Karpas-422 (cell line): ENCODE data around the gene CDK6. TPM values are rescaled to one million over a fixed set of nuclear protein-coding genes. Genes with fewer than 3 reads are reported as not detected.

Experiments used
- DNase-seq: peaks from one replicate; pipeline ENCODE4 v3.0.0-alpha.2; 2015
- H2AFZ ChIP-seq: fragments of 200-600 bp; sonication (generic); 2 replicates; pipeline ENCODE4 v1.6.1; 2014; ENCODE audit warnings: antibody characterized with exemption, low read length, mixed read lengths
- H3K27ac ChIP-seq: fragments of 200-600 bp; sonication (generic); 2 replicates; pipeline ENCODE4 v1.5.1; 2014; ENCODE audit warnings: mild to moderate bottlenecking, low read length, moderate library complexity
- H3K27me3 ChIP-seq: fragments of 200-600 bp; sonication (generic); 2 replicates; pipeline ENCODE4 v1.6.1; 2014; ENCODE audit warnings: low read length, mixed read lengths
- H3K36me3 ChIP-seq: fragments of 200-600 bp; sonication (generic); 2 replicates; pipeline ENCODE4 v1.6.1; 2014; ENCODE audit warnings: low read length, mixed read lengths; ENCODE audit not compliant: insufficient read depth
- H3K4me1 ChIP-seq: fragments of 200-600 bp; sonication (generic); 2 replicates; pipeline ENCODE4 v1.6.1; 2014; ENCODE audit warnings: mild to moderate bottlenecking, low read length, mixed read lengths
- H3K4me2 ChIP-seq: fragments of 200-600 bp; sonication (generic); 2 replicates; pipeline ENCODE4 v1.6.1; 2014; ENCODE audit warnings: low read length, low read depth, mild to moderate bottlenecking; ENCODE audit not compliant: poor library complexity, severe bottlenecking
- H3K4me3 ChIP-seq: fragments of 200-600 bp; sonication (generic); 2 replicates; pipeline ENCODE4 v1.5.1; 2014; ENCODE audit warnings: mild to moderate bottlenecking, antibody characterized with exemption, low read length, mixed read lengths
- H3K79me2 ChIP-seq: fragments of 200-600 bp; sonication (generic); 2 replicates; pipeline ENCODE4 v1.6.1; 2014; ENCODE audit warnings: mild to moderate bottlenecking, low read length, mixed read lengths
- H3K9ac ChIP-seq: fragments of 200-600 bp; sonication (generic); 2 replicates; pipeline ENCODE4 v1.6.0; 2014; ENCODE audit warnings: low read length
- H3K9me2 ChIP-seq: fragments of 200-600 bp; sonication (generic), shearing (Covaris generic); replicated peaks from 2 replicates; pipeline ENCODE4 v1.6.0; 2014; ENCODE audit warnings: mild to moderate bottlenecking, low read length, moderate library complexity; ENCODE audit not compliant: insufficient read depth
- H3K9me3 ChIP-seq: fragments of 300-700, 200-600 bp; sonication (generic); 2 replicates; pipeline ENCODE4 v1.6.1; 2014; ENCODE audit warnings: low read length, mixed read lengths
- H4K20me1 ChIP-seq: fragments of 200-600 bp; sonication (generic); 2 replicates; pipeline ENCODE4 v1.6.1; 2014; ENCODE audit warnings: mild to moderate bottlenecking, antibody characterized with exemption, low read length, low read depth; ENCODE audit not compliant: insufficient read depth
- total RNA-seq: library from RNA; depleted of rRNA; stranded (reverse); fragments of >200 nt; shearing (Covaris generic); gene quantifications from 2 replicates; pipeline ENCODE4 v1.2.3, GENCODE V29; 2014; ENCODE audit warnings: low replicate concordance

Gene CDK6
- total RNA-seq, 1 experiment from 2014 or later = 65.1 TPM

DNA sequence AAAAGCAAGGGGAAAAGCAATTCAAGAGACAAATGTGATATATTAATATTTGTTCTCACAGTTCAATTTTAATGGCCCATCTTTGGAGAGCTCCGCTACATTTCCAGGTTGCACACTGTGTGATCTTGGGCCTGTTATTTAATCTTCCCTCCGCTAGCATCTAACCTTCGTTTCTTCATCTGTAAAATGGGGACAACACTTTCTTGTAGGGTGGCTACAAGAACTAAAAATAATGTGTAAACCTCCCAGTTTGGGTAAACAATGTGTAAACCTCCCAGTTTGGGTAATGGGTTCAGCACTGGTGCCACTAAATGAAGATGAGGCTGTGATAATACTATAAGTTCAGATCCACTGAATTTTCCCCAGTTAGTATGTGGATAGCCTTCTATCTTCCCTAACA, 99.5 kb downstream of the CDK6 start:
- Histone ChIP-seq H4K20me1 (no peaks in the 10 kb centered on the region), H3K4me1 (peaks cover 13% of the 10 kb centered on the region), H3K36me3 (no peaks in the 10 kb centered on the region), H3K27ac (no peak overlapping the region), H3K4me3 (no peak overlapping the region), H3K79me2 (peaks cover 90% of the 10 kb centered on the region), H3K4me2 (no peak overlapping the region), H3K9me2 (no peaks in the 10 kb centered on the region), H3K9ac (no peak overlapping the region), H2AFZ (no peak overlapping the region), H3K9me3 (no peaks in the 10 kb centered on the region), H3K27me3 (no peaks in the 10 kb centered on the region)
- DNase-seq = no peak

- no peak overlapping the region for H3K4me3 ChIP-seq
- no peaks in the 10 kb centered on the region for H3K9me2 ChIP-seq
- H3K4me1 ChIP-seq = peaks cover 17% of the 10 kb centered on the region
- H2AFZ ChIP-seq = no peak overlapping the region
- peaks cover 89% of the 10 kb centered on the region for H3K79me2 ChIP-seq
- no peak for DNase-seq
- H3K9ac ChIP-seq = no peak overlapping the region
- no peaks in the 10 kb centered on the region for H4K20me1 ChIP-seq
- no peaks in the 10 kb centered on the region for H3K9me3 ChIP-seq
- no peaks in the 10 kb centered on the region for H3K27me3 ChIP-seq
- no peaks in the 10 kb centered on the region for H3K36me3 ChIP-seq
- no peak overlapping the region for H3K27ac ChIP-seq
- H3K4me2 ChIP-seq = no peak overlapping the region
Measured at GRCh38 chr7:92735707-92736106, 100.7 kb downstream of the CDK6 start.

- Histone ChIP-seq H3K9ac (no peak overlapping the region), H3K9me3 (no peaks in the 10 kb centered on the region), H3K27me3 (no peaks in the 10 kb centered on the region), H3K79me2 (peaks cover 86% of the 10 kb centered on the region), H4K20me1 (no peaks in the 10 kb centered on the region; the same call in 1 of the 2 replicates), H3K27ac (no peak overlapping the region), H3K4me2 (no peak overlapping the region), H2AFZ (no peak overlapping the region), H3K4me1 (peaks cover 17% of the 10 kb centered on the region), H3K4me3 (no peak overlapping the region), H3K36me3 (no peaks in the 10 kb centered on the region), H3K9me2 (no peaks in the 10 kb centered on the region)
- no peak for DNase-seq
Measured at GRCh38 chr7:92732316-92733036, 103.9 kb downstream of the CDK6 start.

- Histone ChIP-seq H3K4me3 (no peak overlapping the region), H3K79me2 (peaks cover 86% of the 10 kb centered on the region), H3K27ac (no peak overlapping the region), H3K9ac (no peak overlapping the region), H3K36me3 (no peaks in the 10 kb centered on the region), H3K9me2 (no peaks in the 10 kb centered on the region), H4K20me1 (peaks cover 4% of the 10 kb centered on the region; the same call in 1 of the 2 replicates), H2AFZ (no peak overlapping the region), H3K9me3 (no peaks in the 10 kb centered on the region), H3K4me1 (peaks cover 17% of the 10 kb centered on the region), H3K27me3 (no peaks in the 10 kb centered on the region), H3K4me2 (no peak overlapping the region)
- no peak for DNase-seq
Measured at GRCh38 chr7:92731335-92732063, 104.9 kb downstream of the CDK6 start.

DNA sequence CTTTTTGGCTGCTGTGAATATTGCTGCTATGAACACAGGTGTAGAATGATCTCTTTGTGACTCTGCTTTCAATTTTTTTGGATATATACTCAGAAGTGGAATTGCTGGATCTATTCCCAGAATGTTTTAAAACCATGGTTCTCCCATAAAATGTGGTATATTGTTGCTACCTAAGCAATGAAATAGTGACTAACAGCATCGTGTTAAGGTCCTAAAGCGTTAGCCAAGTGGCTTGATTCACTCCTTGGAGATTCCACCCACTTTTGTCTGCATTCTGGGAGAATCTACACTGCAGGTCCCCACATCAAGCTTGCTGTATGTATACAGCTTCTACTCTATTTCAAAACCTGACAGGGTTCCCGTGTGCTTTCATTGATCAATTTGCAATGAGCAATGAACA, 105.6 kb downstream of the CDK6 start:
- H3K4me1 ChIP-seq = peaks cover 17% of the 10 kb centered on the region
- no peak for DNase-seq
- no peaks in the 10 kb centered on the region for H3K27me3 ChIP-seq
- H4K20me1 ChIP-seq = peaks cover 5% of the 10 kb centered on the region; the same call in 1 of the 2 replicates
- H3K36me3 ChIP-seq = no peaks in the 10 kb centered on the region
- H3K4me2 ChIP-seq = no peak overlapping the region
- no peak overlapping the region for H3K4me3 ChIP-seq
- H3K9ac ChIP-seq = no peak overlapping the region
- H3K27ac ChIP-seq = no peak overlapping the region
- H2AFZ ChIP-seq = no peak overlapping the region
- H3K9me2 ChIP-seq = no peaks in the 10 kb centered on the region
- no peaks in the 10 kb centered on the region for H3K9me3 ChIP-seq
- peaks cover 84% of the 10 kb centered on the region for H3K79me2 ChIP-seq

DNA sequence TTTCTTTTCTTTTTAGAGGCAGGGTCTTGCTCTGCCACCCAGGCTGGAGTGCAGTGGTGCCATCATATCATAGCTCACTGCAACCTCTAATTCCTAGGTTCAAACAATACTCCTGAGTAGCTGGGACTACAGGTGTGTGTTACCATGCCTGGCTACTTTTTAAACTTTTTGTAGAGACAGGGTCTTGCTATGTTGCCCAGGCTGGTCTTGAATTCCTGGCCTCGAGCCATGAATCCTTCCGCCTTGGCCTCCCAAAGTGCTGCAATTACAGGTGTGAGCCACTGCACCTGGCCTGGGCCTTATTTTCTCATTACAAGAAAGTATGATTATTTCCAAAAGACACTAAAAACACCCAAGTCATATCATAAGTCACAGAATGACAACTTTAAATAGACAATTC, 106.6 kb downstream of the CDK6 start:
- Histone ChIP-seq H3K36me3 (no peaks in the 10 kb centered on the region), H3K27ac (no peak overlapping the region), H3K4me2 (no peak overlapping the region), H3K27me3 (no peaks in the 10 kb centered on the region), H3K9me3 (no peaks in the 10 kb centered on the region), H3K9me2 (no peaks in the 10 kb centered on the region), H4K20me1 (peaks cover 5% of the 10 kb centered on the region; the same call in 1 of the 2 replicates), H2AFZ (no peak overlapping the region), H3K79me2 (peaks cover 76% of the 10 kb centered on the region), H3K9ac (no peak overlapping the region), H3K4me3 (no peak overlapping the region), H3K4me1 (peaks cover 17% of the 10 kb centered on the region)
- no peak for DNase-seq

GRCh38 chr7:92729172-92729571, 107.2 kb downstream of the CDK6 start:
- no peak overlapping the region for H3K9ac ChIP-seq
- no peak overlapping the region for H3K27ac ChIP-seq
- no peak overlapping the region for H3K4me2 ChIP-seq
- DNase-seq = no peak
- H3K9me3 ChIP-seq = no peaks in the 10 kb centered on the region
- peaks cover 5% of the 10 kb centered on the region; the same call in 1 of the 2 replicates for H4K20me1 ChIP-seq
- H3K4me3 ChIP-seq = no peak overlapping the region
- no peak overlapping the region for H2AFZ ChIP-seq
- peaks cover 71% of the 10 kb centered on the region for H3K79me2 ChIP-seq
- no peaks in the 10 kb centered on the region for H3K27me3 ChIP-seq
- H3K4me1 ChIP-seq = peaks cover 17% of the 10 kb centered on the region
- no peaks in the 10 kb centered on the region for H3K36me3 ChIP-seq
- H3K9me2 ChIP-seq = no peaks in the 10 kb centered on the region

DNA sequence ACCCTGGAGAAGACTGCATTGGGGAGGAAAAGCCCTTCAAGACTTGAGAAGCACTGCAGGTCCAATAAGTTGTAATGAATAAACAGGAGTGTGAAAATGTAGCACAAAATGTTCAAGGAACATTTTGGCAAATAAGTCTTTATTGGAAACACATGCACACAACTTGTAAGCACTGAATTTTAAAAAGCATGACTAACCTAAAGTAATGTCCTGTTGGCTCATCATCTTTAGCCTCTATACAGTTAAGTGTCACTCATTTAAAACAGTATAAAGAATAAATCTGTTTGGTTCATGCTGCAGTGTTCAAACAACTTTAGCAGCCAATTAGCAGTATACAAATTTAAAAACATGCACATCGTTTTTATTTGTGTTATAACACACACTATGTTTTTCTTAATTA, 108.6 kb downstream of the CDK6 start:
- Histone ChIP-seq H3K79me2 (peaks cover 66% of the 10 kb centered on the region), H3K9me2 (no peaks in the 10 kb centered on the region), H3K4me2 (no peak overlapping the region), H2AFZ (no peak overlapping the region), H3K36me3 (no peaks in the 10 kb centered on the region), H3K9ac (no peak overlapping the region), H3K4me1 (peaks cover 13% of the 10 kb centered on the region), H3K4me3 (no peak overlapping the region), H3K27ac (no peak overlapping the region), H3K9me3 (no peaks in the 10 kb centered on the region), H4K20me1 (peaks cover 5% of the 10 kb centered on the region; the same call in 1 of the 2 replicates), H3K27me3 (no peaks in the 10 kb centered on the region)
- no peak for DNase-seq
